ENCODE results near the gene OR2A14.

DNA sequence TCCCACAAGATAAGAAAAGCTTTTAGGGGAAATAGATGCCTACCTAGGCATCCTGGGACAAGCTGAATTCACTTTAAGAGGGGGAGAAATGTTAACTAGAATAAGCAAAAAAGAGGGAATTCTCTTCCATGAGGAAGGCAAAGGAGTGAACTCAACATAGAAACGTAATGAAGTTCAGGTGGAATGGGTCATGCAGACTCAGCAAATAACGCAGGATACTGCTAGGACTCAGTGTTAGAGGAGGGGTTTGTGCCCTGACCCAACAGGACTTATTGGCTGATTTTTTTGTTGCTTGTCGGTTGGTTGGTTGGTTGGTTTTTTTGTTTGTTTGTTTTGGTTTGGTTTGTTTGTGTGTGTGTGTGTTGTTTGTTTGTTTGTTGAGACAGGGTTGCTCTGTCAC lies 9.3 kb downstream of the OR2A14 start:
- TF ChIP-seq, protein P1, sequence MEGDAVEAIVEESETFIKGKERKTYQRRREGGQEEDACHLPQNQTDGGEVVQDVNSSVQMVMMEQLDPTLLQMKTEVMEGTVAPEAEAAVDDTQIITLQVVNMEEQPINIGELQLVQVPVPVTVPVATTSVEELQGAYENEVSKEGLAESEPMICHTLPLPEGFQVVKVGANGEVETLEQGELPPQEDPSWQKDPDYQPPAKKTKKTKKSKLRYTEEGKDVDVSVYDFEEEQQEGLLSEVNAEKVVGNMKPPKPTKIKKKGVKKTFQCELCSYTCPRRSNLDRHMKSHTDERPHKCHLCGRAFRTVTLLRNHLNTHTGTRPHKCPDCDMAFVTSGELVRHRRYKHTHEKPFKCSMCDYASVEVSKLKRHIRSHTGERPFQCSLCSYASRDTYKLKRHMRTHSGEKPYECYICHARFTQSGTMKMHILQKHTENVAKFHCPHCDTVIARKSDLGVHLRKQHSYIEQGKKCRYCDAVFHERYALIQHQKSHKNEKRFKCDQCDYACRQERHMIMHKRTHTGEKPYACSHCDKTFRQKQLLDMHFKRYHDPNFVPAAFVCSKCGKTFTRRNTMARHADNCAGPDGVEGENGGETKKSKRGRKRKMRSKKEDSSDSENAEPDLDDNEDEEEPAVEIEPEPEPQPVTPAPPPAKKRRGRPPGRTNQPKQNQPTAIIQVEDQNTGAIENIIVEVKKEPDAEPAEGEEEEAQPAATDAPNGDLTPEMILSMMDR (conservative IDR thresholded peaks at IDR 0.05; ENCODE audit: low read depth in 2 of 2) = no peak
- no peak for TF ChIP-seq POLR2AphosphoS5 (IDR thresholded peaks at IDR 0.05; ENCODE audit: low read depth)
